HG02763 (cell line): ENCODE results near the gene CEP85.

Experiments used
- ATAC-seq: cut with Tn5 transposase; IDR thresholded peaks from one replicate; pipeline ENCODE4 v1.9.1; 2021; ENCODE audit warnings: mild to moderate bottlenecking, moderate library complexity; ENCODE audit not compliant: unreplicated experiment

CEP85 gene, protein sequence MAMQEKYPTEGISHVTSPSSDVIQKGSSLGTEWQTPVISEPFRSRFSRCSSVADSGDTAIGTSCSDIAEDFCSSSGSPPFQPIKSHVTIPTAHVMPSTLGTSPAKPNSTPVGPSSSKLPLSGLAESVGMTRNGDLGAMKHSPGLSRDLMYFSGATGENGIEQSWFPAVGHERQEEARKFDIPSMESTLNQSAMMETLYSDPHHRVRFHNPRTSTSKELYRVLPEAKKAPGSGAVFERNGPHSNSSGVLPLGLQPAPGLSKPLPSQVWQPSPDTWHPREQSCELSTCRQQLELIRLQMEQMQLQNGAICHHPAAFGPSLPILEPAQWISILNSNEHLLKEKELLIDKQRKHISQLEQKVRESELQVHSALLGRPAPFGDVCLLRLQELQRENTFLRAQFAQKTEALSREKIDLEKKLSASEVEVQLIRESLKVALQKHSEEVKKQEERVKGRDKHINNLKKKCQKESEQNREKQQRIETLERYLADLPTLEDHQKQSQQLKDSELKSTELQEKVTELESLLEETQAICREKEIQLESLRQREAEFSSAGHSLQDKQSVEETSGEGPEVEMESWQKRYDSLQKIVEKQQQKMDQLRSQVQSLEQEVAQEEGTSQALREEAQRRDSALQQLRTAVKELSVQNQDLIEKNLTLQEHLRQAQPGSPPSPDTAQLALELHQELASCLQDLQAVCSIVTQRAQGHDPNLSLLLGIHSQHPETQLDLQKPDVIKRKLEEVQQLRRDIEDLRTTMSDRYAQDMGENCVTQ

DNA sequence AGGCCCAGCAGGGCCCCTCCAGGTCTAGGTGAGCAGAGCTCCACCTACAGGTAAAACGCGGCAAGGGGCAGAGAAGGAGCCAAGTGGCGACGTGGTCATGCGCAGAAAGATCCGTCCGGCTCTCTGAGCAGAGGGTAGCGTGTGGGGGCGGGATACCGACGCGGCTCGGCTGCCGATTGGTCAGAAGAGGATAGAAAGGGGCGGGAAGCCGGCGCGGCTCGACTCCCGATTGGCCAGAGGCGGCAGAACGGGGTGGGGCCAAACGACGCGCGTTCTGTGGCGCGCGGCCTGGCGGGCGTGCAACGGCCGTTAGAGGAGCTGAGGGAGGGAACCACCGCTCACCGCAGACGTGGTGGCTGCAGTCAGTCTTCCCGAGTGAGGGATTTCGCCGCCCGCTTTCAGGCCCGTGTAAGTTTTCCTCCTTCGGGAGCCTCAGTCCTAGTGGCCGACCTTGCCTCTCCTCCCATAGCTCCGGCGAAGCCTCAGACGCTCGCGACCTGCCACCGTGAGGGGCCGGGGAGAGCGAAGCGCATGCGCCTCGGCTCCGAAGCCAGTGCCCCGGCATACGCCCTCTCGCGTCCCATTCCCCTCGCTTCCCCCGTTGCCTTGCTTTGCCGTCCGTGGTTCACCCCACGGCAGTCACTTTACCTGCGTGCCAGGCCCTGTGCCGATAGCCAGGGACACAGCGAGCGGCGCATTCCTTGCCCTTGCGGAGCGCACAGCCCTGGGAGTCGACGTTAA lies at the start of gene CEP85:
Gene CEP85, plus strand, starts transcription at position 298 of the 741 bp plus-strand sequence. CDS start 5,584 bp downstream, outside the sequence.
- ATAC-seq: peak; percentile 96

DNA sequence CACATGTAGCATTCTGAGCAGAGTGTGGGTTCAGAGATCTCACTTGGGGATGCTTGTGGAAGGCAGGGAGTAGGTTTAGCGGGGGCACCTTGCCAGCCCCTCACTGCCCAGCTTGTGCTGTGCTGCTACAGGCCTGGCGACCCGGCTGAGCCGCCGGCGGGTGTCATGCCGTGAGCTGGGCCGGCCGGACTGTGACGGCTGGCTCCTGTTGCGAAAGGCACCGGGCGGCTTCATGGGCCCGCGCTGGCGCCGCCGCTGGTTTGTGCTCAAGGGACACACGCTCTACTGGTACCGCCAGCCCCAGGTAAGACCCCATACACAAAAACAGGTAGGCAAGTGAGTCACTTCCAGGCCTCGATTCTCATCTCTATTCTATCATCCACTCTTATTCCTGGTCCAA lies 49.1 kb upstream of the CEP85 start:
- no peak for ATAC-seq

DNA sequence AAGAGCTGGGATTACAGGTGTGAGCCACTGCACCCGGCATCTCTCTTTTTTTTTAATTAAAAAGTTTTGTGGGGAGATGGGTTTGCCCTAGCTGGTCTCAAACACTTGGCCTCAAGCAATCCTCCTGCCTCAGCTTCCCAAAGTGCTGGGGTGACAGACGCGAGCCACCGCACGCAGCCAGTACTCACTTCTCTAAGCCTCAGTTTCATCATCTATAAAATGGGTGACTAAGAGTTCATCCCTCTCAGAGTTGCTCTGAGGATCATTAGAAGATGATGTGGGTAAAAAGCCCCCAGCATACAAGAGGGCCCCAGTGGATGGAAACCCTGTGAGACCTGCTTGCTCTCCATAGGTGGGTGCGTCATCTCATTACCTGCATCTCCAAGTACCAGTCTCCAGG lies 46.1 kb upstream of the CEP85 start:
- ATAC-seq: no peak

DNA sequence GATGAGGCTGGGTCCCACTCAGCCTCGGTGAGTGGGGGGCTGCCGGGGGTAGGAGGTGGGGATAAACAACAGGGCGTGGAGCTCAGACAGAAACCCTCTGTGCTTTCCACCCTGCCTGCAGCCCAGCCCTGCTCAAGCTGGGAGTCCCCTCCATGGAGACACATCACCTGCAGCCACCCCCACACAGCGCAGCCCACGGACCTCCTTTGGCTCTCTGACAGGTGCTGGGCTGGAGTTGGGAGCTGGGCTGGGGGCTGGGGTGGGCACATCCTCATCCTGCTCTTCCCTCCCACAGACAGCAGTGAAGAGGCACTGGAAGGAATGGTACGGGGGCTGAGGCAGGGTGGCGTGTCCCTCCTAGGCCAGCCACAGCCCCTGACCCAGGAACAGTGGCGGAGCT lies 45.5 kb upstream of the CEP85 start:
- ATAC-seq: no peak

DNA sequence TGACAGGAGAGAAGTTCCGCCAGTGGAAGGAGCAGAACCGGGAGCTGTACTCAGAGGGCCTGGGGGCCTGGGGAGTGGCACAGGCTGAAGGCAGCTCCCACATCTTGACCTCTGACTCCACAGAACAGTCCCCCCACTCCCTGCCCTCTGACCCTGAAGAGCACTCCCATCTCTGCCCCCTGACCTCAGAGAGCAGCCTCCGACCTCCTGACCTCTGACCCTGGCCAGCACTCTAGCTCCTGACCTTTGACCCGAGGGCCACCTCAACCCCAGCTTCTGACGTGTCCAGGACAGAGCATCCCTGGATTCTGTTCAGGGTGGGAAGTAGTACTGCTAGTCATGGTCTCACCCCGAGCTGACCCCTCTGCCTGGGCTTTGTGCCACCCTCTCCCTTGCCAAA lies 44.7 kb upstream of the CEP85 start:
- ATAC-seq: no peak

DNA sequence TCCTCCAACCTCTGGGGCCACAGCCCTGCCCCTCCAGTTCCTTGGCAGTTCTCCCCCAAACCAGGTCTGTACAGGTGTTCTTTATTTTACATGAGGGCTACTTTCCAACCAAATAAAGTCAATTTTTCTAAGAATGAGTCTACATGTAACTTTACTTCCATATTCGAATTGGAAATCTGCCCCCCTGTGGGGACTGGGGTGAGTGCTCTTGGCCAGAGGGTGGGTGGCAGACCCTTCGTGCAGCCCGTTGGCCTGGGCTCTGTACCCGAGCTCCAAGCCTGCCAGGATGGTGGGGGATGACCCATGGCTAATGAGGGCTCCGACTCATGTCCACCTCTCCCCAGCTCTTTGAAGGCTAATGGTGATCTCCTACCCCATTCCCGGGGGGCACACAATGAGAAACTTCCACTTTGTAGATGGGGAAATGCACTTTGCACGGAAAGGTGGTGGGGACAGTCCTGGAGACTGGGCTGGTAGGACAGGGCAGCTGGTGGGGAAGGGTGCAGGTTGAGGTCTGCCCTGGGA lies 44.2 kb upstream of the CEP85 start:
- ATAC-seq: no peak

DNA sequence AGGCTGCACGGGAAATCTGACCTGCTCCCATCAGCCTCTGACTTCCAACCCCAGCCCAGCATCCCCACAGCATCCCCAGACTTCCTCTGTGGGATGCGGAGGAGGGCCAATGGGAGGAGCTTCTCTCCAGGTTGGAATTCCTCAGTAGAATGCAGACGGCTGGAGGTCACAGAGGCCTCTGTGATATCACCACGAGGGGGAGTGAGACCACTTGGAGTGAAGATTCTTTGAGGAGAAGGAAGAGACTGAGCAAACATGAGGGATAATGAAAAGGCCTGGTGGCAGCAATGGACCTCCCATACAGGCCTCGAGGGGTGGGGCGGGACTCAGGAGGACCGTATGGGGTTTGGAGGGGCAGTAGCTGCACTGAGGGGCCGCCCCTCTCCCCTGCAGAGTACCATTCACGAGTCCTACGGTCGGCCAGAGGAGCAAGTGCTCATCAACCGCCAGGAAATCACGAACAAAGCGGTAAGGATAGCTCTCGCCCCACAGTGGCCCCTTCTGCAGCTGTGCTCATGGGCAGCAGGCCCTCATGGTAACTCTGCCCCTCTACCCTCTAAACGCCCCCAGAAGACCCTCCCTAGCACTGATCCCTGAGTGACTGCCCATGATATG lies 43.5 kb upstream of the CEP85 start, which contains the start of gene CATSPER4:
Gene CATSPER4, plus strand, starts transcription at position 230 of the 615 bp plus-strand sequence. Its CDS starts 26 bp downstream, at position 256.
- ATAC-seq: no peak

DNA sequence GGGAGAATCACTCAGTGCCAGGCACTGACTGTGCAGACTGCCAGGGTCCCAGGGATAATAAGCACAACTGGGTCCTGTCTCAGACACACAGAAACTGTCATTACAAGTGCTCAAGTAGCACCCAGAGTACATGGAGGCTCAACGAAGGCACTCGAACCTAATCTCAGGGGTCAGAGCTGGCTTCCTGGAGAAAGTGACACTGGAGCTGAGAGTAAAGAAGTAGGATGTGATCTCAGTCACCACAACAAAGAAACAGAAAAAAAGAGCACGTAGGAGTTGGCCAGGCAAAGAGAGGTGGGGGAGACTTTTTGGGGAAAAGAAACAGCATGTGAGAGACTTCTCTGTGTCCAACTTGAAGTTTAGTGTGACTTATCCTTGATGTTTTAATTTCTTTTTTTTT lies 42.3 kb upstream of the CEP85 start:
- ATAC-seq: no peak

DNA sequence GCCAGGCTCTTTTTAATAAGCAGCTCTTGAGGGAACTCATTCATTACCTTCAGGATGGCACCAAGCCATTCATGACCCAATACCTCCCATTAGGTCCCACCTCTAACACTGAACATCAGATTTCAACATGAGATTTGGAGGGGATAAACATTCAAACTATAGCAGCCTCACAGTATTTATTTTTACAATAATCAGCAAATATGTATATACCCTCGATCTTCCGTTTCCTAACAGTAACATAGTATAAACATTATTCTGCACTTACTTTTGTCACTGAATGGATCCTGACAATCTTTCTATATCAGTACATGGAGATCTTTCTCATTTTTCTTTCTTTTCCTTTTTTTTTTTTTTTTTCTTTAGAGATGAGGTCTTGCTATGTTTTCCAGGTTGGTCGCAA lies 38.2 kb upstream of the CEP85 start:
- ATAC-seq: no peak

DNA sequence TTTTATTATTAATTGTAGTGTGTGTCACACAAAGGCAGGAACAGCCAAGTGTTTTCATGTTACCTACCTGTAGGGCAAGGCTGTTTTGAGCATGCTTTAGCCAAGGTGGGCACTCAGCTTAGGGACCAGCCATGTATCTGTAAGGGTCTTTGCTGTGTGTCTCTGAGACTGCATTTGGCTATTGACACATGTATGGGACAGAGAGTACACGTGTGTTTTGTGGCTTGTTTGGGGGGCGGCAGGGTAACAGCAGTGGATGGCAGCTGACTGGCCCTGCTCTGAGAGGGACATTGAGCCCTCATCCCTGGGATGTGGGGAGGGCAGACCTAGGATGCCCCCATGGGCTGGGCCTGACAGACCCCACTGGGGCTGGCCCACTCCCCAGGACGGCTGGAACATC lies 36.7 kb upstream of the CEP85 start:
- ATAC-seq: no peak

DNA sequence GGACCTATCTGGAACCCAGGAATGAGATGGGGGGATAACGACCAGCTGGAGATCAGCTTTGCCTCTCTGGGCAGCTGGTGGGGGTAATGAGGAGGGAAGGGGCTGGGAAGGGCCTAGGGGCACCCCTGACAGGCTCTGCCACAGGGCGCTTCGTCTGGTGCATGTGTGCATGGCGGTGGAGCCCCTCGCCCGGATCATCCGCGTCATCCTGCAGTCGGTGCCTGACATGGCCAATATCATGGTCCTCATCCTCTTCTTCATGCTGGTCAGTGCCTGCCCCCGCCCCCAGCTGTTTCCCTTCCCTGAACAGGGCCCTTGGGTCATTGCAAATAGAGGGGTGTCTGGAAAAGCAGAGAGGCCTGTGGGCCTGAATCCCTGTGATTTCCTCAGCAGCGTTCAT lies 36.2 kb upstream of the CEP85 start:
- ATAC-seq: no peak

DNA sequence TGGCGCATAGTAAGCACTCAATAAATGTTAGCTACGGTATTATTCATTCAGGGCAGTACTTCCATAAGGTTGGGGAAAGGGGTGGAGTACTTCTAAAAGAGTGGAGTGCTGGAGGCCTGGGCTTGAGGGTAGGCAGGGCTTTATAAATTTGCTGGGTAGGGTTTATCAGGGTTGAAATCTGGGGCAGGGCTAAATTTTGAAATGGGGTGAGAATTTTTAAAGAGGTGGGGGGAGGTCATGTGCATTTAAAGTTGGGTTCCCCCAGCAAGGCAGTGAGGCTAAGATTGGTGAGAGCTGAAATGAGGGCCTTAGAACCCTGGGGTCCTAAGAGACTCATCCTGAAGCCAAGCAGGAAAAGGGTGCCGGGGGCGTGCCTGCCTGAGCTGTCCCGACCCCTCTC lies 33.6 kb upstream of the CEP85 start:
- no peak for ATAC-seq

DNA sequence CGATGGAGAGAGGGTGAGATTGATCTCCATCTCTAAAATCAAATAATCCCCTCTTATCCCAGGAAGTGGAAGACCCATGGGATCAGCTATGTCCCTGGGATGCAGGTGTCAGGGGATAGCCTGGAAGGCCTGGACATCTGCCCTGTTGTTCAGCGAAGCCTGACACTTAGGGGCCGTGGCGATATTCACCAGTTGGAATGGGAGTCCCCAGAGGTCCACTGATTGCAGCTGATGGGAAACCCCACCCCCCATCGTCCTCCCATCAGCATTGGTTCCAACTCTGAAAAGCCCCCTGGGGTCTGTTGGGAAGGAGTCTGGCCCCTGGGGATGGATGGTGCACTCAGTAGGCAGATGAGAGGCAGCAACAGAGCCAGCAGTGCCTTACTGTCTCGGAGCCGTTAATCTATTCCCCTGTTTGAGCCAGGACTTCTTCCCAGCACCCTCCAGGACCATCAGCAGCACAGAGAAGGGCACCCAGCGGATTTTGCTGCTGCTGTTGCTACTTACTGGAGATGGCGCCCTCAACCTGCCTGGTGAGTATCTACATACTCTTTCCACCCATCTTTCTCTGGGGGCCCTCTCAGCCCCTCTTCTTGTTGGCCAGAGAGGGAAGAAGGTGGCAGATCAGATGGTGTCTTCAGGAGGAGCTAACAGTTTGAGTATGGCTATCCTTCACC lies 30.2 kb upstream of the CEP85 start:
- ATAC-seq: no peak

DNA sequence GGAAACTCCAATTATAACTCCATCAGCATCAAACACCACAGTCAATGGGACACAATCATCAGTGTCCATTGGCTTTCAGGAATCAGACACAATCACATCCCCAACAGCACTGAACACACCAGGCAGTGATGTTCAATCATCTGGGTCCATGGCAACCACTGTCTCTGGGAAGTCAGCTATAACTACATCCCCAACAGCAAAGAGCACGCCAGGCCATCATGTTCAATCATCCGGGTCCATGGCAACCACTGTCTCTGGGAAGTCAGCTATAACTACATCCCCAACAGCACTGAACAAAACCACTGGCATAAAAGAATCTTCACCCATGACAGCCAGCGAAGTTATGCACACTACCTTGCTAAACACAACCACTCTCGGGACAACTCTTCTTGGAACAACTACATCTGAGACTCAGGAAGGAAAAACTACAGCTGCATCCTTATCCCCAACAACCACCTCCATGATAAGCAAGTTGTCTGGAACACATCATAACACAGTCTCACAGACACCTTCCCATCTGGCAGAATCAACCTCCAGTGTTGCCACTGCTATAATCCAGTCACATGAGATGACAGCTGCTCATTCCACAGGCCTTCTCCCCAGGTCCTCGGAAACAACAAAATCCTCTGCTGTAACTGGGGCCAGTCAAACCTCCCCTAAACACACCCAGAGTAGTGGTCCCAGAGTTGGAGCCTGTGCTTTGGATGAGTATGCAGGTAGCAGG lies 23.7 kb upstream of the CEP85 start:
- no peak for ATAC-seq

DNA sequence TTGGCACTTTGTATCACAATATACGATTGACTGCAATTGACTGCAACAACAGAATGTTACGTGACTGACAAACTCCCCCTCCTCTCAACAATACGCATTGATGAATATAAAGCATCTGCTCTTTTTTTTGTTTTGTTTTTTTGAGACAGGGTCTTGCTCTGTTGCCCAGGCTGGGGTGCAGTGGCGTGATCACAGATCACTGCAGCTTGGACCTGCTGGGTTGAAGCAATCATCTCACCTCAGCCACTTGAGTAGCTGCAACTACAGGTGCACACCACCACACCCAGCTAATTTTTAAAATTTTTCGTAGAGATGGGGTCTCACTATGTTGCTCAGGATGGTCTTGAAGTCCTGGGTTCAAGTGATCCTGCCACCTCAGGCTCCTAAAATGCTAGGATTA lies 21.3 kb upstream of the CEP85 start:
- ATAC-seq: no peak

DNA sequence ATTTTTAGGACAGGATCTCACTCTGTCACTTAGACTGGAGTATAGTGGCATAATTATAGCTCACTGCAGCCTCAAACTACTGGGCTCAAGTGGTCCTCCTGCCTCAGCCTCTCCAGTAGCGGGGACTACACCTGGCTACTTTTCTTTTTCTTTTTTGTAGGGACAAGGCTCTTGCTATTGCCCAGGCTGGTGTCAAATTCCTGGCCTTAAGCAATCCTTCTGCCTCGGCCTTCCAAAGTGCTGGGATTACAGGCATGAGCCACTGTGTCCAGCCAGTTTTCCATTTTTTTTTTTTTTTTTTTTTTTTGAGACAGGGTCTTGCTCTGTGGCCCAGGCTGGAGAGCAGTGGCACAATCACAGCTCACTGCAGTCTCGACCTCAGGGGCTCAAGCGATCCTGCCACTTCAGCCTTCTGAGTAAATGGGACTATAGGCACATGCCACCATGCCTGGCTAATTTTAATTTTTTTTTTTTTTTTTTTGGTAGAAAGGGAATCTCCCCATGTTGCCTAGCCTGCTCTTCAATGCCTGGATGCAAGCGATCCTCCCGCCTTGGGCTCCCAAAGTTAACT lies 20.6 kb upstream of the CEP85 start:
- ATAC-seq: no peak

DNA sequence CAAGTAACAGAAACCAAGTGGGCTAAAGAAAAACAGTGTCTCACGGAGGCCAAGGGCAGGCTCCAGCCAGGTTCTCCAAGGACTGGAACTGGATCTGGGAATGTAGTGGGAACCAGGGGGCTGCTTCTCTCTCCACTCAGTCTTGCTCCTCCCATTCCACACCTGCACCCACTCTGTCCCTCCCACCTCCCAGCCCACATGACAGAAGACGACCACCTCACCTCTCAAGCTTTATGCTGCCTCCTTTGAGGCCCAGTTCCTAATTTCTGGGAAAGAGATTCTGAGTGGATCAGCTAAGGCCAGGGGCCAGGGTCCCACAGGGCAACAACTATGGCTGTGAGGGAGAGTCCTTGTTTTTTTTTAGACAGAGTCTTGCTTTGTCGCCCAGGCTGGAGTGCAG lies 18.8 kb upstream of the CEP85 start:
- no peak for ATAC-seq

DNA sequence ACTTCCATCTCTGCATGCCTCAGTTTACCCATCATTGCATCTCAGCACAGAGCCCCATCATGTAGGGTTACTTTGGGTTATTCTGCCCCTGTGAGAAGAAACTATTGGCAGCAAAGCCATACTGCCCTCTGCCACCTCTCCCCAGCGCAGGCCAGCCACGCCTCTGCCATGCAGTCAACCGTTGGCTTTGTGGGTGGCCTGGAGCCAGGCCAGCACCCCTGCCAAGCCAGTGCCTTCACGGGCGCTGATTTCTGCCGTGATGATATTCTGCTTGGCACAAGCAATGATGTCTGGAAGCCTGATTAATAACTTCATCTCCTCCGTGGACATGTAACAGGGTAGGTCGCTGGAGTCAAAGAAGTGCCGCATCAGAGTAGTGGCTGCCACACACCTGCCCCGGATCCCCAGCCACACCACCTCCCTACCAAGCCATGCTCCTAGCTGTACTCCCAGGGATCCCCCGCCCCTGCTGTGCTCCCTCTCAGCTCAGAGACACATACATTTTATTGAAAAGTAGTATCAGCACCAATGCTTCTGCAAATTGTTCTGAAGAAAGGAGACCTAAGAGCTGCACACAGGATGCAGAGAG lies 15.0 kb upstream of the CEP85 start:
- ATAC-seq: no peak
